ENCODE data around the gene RAB2B. TPM values are rescaled to one million over a fixed set of nuclear protein-coding genes. Genes with fewer than 3 reads are reported as not detected.
"Not testable (repeated sequence)": the region's sequence is repeated elsewhere in the genome, so short reads cannot be mapped to it uniquely, and the experiment has no call there.

RAB2B gene
- total RNA-seq, 2 donors from 2014 or later: 25.9 to 51.2 TPM

GRCh38 chr14:21454843-21455544 is 21.8 kb downstream of the RAB2B start:
- Mint-ChIP-seq H3K27ac (peak overlapping the region; percentile 95 to 99), H3K27me3 (no peaks in the 10 kb centered on the region), H3K36me3 (peaks cover 11% of the 10 kb centered on the region), H3K4me1 (ENCODE audit: low read depth in 2 of 2) (peaks cover 26 to 32% of the 10 kb centered on the region in 2 donors), H3K4me3 (peak overlapping the region; percentile 92), H3K9me3 (no peaks in the 10 kb centered on the region)
- DNase-seq (ENCODE audit: low spot score) (no peak), ATAC-seq (no peak)

GRCh38 chr14:21449899-21450216 is 26.9 kb downstream of the RAB2B start:
- no peak for DNase-seq (ENCODE audit: low spot score)
- H3K4me3 Mint-ChIP-seq: peak overlapping the region; percentile 52
- no peaks in the 10 kb centered on the region for H3K27me3 Mint-ChIP-seq
- peaks cover 37 to 42% of the 10 kb centered on the region in 2 donors for H3K4me1 Mint-ChIP-seq (ENCODE audit: low read depth in 2 of 2)
- H3K9me3 Mint-ChIP-seq: no peaks in the 10 kb centered on the region
- peak overlapping the region; percentile 82 to 91 for H3K27ac Mint-ChIP-seq
- ATAC-seq: no peak
- peaks cover 6% of the 10 kb centered on the region for H3K36me3 Mint-ChIP-seq

GRCh38 chr14:21442657-21443056 is 34.1 kb downstream of the RAB2B start:
- H3K4me1 Mint-ChIP-seq (ENCODE audit: low read depth in 2 of 2): peaks cover 25 to 27% of the 10 kb centered on the region in 2 donors
- H3K27ac Mint-ChIP-seq; DNase-seq (ENCODE audit: low spot score); H3K36me3 Mint-ChIP-seq; H3K4me3 Mint-ChIP-seq; ATAC-seq; H3K9me3 Mint-ChIP-seq; H3K27me3 Mint-ChIP-seq: not testable (repeated sequence)

GRCh38 chr14:21440859-21441258 is 35.9 kb downstream of the RAB2B start:
- Mint-ChIP-seq H3K36me3 (peaks cover 4% of the 10 kb centered on the region), H3K9me3 (no peaks in the 10 kb centered on the region), H3K27ac (no peak overlapping the region), H3K27me3 (no peaks in the 10 kb centered on the region), H3K4me1 (ENCODE audit: low read depth in 2 of 2) (peaks cover 30 to 39% of the 10 kb centered on the region in 2 donors), H3K4me3 (no peak overlapping the region)
- ATAC-seq (no peak), DNase-seq (ENCODE audit: low spot score) (no peak)

GRCh38 chr14:21437063-21437901 is 39.5 kb downstream of the RAB2B start:
- Mint-ChIP-seq H3K27me3 (no peaks in the 10 kb centered on the region), H3K4me3 (peak overlapping the region; percentile 98), H3K4me1 (ENCODE audit: low read depth in 2 of 2) (peaks cover 42 to 51% of the 10 kb centered on the region in 2 donors), H3K36me3 (peaks cover 4% of the 10 kb centered on the region), H3K27ac (peak overlapping the region; percentile 67 to 88), H3K9me3 (no peaks in the 10 kb centered on the region)
- DNase-seq (ENCODE audit: low spot score): peak; percentile 99
- peak; percentile 100 for ATAC-seq

- Mint-ChIP-seq H3K36me3 (peaks cover 4% of the 10 kb centered on the region), H3K4me1 (ENCODE audit: low read depth in 2 of 2) (peaks cover 39 to 47% of the 10 kb centered on the region in 2 donors), H3K9me3 (no peaks in the 10 kb centered on the region), H3K27ac (peak overlapping the region; percentile 67 to 88), H3K27me3 (no peaks in the 10 kb centered on the region), H3K4me3 (peak overlapping the region; percentile 98)
- no peak for DNase-seq (ENCODE audit: low spot score)
- ATAC-seq: no peak
Observed at GRCh38 chr14:21436567-21437062, 40.1 kb downstream of the RAB2B start.

GRCh38 chr14:21431126-21431525 is 45.6 kb downstream of the RAB2B start:
- Mint-ChIP-seq H3K4me3 (no peak overlapping the region), H3K27me3 (no peaks in the 10 kb centered on the region), H3K36me3 (peaks cover 15% of the 10 kb centered on the region), H3K27ac (no peak overlapping the region), H3K4me1 (ENCODE audit: low read depth in 2 of 2) (peaks cover 24 to 32% of the 10 kb centered on the region in 2 donors), H3K9me3 (no peaks in the 10 kb centered on the region)
- ATAC-seq (no peak), DNase-seq (ENCODE audit: low spot score) (no peak)

- no peaks in the 10 kb centered on the region for H3K9me3 Mint-ChIP-seq
- H3K27me3 Mint-ChIP-seq: no peaks in the 10 kb centered on the region
- peaks cover 24% of the 10 kb centered on the region for H3K36me3 Mint-ChIP-seq
- ATAC-seq (no peak), DNase-seq (ENCODE audit: low spot score) (no peak)
- H3K27ac Mint-ChIP-seq: no peak overlapping the region
- no peak overlapping the region for H3K4me3 Mint-ChIP-seq
- H3K4me1 Mint-ChIP-seq (ENCODE audit: low read depth in 2 of 2): peaks cover 6 to 19% of the 10 kb centered on the region in 2 donors
Observed at GRCh38 chr14:21428930-21429329, 47.8 kb downstream of the RAB2B start.

- H3K9me3 Mint-ChIP-seq: no peaks in the 10 kb centered on the region
- DNase-seq (ENCODE audit: low spot score) (no peak), ATAC-seq (no peak)
- peaks cover 26% of the 10 kb centered on the region for H3K36me3 Mint-ChIP-seq
- peaks cover 0 to 11% of the 10 kb centered on the region in 2 donors for H3K4me1 Mint-ChIP-seq (ENCODE audit: low read depth in 2 of 2)
- H3K4me3 Mint-ChIP-seq: no peak overlapping the region
- peak overlapping the region in 1 of 2 donors; percentile 24 for H3K27ac Mint-ChIP-seq
- H3K27me3 Mint-ChIP-seq: no peaks in the 10 kb centered on the region
Observed at GRCh38 chr14:21426692-21427091, 50.1 kb downstream of the RAB2B start.

GRCh38 chr14:21419528-21419927 is 57.2 kb downstream of the RAB2B start:
- Mint-ChIP-seq H3K36me3 (peaks cover 23% of the 10 kb centered on the region), H3K27ac (no peak overlapping the region), H3K4me3 (no peak overlapping the region)

GRCh38 chr14:21415329-21415728 is 61.4 kb downstream of the RAB2B start:
- DNase-seq (ENCODE audit: low spot score): no peak
- Mint-ChIP-seq H3K9me3 (no peaks in the 10 kb centered on the region), H3K4me3 (no peak overlapping the region), H3K4me1 (ENCODE audit: low read depth in 2 of 2) (peaks cover 4 to 5% of the 10 kb centered on the region in 2 donors), H3K36me3 (peaks cover 30% of the 10 kb centered on the region), H3K27me3 (no peaks in the 10 kb centered on the region), H3K27ac (no peak overlapping the region)
- no peak for ATAC-seq

More at GRCh38 chr14:21419528-21419927, 57.2 kb downstream of the RAB2B start:
- H3K9me3 Mint-ChIP-seq: no peaks in the 10 kb centered on the region
- DNase-seq (ENCODE audit: low spot score) (no peak), ATAC-seq (no peak)
- peaks cover under 1 to 5% of the 10 kb centered on the region in 2 donors for H3K4me1 Mint-ChIP-seq (ENCODE audit: low read depth in 2 of 2)
- no peaks in the 10 kb centered on the region for H3K27me3 Mint-ChIP-seq

GRCh38 chr14:21414137-21414631 is 62.6 kb downstream of the RAB2B start:
- H3K27ac Mint-ChIP-seq: peak overlapping the region; percentile 0 to 65
- DNase-seq (ENCODE audit: low spot score) (no peak), ATAC-seq (peak in 1 of 2 donors; percentile 67)
- peaks cover 34% of the 10 kb centered on the region for H3K36me3 Mint-ChIP-seq
- H3K27me3 Mint-ChIP-seq: no peaks in the 10 kb centered on the region
- H3K4me3 Mint-ChIP-seq: peak overlapping the region; percentile 28
- H3K9me3 Mint-ChIP-seq: no peaks in the 10 kb centered on the region
- H3K4me1 Mint-ChIP-seq (ENCODE audit: low read depth in 2 of 2): peaks cover 0 to 5% of the 10 kb centered on the region in 2 donors

Data from natural killer cell treated with Interleukin-12 subunit alpha and Interleukin-12 subunit beta and Interleukin-15 and Interleukin-18, amount 100 ng/mL, for 72 hours (primary cell).